ENCODE data around the gene MBP.

The MBP gene

DNA sequence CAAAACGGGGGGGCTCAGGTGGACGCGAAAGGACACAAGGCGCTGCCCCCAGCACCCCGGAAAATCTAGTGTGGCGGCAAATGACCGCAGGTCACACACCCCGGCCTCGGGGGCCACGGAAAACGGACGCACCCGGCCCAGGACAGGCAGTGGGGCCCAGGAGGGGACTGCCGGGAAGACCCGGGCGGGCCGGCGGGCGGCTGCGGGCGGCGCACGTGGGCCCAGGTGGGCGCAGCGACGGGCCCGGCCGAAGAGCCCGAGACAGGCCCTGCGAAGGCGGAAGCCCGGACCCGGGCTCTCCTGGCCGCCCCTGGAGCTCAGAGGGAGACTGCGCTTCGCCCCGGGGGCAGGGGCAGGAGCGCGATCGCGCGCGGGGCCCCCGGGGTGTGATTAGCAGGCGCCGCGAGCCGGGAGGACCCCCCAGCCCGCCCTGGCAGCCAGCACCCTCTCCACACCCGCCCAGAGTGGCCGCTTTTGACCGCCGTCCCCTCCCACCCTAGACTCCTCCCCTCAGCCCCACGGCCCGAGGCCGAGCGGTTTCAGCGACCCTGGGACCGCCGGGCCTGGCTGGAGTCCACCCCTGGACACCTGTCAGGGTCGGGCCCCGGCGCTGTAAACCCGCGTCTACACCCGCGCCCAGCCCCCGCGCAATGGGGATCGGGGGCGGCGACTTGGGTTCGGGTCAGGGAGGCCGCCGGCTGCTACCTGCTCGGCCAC, 773 bp downstream of the MBP start:
- no peak for DNase-seq

GRCh38 chr18:77131100-77131651, 1.4 kb downstream of the MBP start:
- DNase-seq, result no peak

- DNase-seq, result no peak
These were observed 2.1 kb downstream of the MBP start for GRCh38 chr18:77130229-77131099.

- no peak for DNase-seq
These were observed 3.4 kb downstream of the MBP start for GRCh38 chr18:77129150-77129551.

DNA sequence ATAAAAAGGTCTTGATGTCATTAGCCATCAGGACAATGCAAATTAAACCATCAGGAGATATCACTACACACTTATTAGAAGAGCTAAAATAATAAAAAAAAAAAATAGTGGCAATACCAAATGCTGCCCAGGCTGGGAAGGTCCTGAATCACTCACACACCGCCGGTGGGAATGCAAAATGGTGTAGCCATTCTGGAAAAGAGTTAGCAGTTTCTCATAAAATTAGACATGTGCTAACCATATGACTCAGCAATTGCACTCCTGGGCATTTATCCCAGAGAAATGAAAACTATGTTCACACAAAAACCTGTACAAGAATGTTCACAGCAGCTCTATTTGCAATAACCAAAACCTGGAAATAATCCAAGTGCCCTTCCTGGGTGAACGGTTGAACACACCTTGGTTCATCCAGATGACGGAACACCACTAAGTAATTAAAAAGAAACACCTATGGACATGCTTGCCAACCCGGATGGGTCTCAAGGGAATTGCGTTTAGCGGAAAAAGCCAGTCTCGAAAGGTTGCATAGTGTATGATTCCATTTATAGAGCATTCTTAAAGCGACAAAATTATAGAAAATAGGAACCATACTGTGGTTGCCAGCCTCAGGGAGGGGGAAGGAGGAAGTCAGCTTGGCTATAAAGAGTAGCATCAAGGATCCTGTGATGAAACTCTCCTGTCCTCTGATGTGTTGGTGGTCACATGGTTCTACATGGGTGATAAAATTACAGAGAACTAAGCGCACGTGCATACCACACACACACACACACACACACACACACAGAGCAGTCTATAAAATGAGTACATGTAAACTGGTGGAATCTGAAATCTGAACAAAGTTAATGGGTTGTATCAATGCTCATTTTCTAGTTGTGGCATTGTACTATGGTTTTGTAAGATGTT, 4.6 kb downstream of the MBP start:
- no peak for DNase-seq

GRCh38 chr18:77124452-77124922, 8.1 kb downstream of the MBP start:
- DNase-seq, result no peak

DNA sequence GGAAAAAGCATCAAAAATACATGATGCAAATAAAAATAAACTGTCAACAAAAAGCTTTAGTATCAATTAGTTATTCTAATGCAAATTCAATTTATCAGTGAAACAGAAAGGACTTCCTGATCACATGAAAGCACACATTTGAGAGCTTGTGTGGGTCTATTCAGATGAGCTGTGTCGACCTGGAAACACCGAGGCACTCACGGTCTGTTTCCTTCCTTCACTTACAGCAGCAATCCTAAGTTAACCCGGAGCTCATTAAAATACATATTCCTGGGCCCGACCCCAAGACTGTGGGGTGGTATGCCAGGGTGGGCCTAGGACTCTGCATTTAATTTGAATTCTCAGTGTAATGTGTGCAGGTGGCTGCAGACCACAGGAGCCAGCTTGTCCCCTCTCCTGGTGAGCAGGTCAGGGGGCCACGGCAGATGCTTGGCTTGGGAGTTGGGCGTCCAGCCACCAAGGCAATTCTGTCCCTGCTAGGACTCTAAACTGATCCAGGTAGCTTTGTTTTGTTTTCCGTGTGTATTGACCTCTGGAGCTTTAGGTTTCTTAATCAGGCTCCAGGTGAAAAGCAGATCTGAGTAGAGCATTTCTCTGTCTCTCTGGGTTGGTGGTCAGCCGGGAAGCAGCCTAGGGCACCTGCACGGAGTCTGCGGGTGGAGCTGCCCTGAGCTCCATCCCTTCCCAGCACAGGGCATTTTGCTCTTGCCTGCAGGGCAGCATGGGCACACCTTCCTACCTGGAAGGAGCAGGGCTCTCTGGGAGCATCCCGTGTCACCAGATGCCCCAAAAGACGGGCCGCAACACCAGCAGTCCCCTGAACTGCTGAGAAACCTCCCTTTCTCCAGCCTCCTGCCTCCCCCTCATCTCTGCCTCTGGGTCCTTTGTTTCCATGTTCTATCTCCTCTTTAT, 9.0 kb downstream of the MBP start:
- DNase-seq, result no peak

GRCh38 chr18:77121523-77121922, 11.1 kb downstream of the MBP start:
- DNase-seq, result no peak

GRCh38 chr18:77119851-77120491, 12.6 kb downstream of the MBP start:
- DNase-seq, result no peak

DNA sequence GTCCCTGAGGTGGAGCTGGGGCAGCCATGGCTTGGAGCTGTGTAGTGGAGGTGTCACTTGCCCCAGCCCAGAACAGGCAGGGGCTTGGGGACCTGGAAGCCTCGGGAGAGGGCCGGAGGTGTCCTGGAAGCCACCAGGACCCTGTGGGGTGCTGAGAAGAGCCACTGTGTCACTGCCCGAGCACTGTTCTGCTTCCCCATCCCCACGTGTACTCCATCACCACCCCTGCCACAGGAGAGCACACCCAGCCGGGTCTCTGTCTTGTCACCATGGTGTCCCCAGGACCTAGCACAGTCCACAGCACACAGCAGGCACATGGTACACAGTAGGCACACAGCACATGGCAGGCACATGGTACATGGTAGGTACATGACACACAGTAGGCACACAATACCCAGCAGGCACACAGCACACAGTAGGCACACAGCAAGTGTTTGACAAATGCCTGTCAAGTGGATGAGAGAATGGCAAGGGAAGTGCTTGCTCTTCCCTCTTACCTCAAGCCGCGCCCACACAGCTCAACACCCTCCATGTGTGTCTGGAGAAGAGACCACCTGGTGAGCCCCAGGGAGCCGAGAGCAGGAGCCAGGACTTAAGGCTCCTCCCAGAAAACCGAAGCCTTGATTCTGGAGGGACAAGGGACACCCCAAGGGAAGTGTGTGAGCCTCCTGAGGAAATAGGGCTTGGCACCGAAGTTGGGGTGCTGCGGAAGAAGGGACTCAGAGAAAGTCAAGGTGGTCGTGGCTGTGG, 13.3 kb downstream of the MBP start:
- no peak for DNase-seq

- DNase-seq, result no peak
These were observed 14.1 kb downstream of the MBP start for GRCh38 chr18:77118256-77119090.

DNA sequence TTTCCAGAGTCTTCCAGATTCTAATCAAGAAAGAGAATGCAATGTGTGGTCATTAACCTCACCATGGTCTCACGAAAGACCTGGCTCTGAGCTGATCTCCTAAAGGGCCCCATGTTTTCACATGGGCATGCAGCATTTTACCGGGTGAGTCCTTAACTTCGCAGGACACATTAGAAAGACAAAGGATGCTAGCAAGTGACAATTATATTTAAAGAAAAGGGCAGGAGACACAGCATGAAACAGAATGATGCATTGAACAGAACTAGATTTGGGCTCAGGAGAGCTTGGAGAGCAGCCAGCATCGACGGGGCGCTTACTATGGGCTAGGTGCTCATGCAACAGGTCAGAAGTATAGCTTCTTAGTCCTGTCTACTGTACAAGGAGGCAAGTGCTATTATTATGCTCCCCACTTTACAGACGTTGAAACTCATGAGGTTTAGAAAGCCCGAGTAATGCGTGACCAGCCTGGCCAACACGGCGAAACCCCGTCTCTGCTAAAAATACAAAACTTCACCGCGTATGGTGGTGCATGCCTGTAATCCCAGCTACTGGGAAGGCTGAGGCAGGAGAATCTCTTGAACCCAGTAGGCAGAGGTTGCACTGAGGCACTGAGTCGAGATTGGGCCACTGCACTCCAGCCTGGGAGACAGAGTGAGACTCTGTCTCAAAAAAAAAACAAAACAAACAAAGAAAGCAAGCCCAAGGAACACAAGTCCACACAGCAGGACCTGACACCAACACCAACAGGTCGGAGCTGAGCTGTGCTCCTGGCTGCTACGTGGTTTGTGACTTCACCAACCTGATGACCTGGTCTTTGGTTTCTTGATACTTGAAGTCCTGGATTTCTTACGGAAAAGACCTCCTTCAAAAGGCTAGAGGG, 16.1 kb downstream of the MBP start:
- no peak for DNase-seq

DNA sequence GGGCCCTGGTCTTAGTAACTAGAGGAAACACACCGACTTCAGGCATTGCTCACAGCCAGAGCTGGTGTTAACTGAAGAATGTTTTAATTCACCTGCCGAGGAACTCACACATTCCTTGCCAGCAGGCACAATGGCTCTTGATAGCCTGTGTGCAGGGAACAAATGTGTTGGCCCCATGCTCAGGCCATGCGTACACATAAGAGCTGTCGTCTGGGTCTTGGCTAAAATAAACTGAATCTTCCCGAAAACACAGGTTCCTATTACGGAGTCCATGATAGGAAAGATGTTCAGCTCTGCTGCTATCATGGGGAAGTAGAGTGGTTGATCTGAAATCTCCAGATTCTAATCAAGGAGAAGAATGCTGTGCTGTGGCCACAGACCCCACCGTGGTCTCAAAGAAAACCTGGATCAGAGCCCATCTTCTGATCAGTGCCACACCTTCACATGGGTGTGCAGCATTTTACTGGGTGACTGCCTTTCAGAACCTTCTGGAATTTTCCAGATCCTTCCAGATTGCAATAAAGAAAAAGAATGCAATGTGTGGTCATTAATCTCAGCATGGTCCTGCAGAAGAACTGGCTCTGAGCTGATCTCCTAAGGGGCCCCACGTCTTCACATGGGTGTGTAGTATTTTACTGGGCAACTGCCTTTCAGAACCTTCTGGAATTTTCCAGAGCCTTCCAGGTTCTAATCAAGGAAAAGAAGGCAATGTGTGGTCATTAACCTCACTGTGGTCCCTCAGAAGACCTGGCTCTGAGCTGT, 17.2 kb downstream of the MBP start:
- no peak for DNase-seq

DNA sequence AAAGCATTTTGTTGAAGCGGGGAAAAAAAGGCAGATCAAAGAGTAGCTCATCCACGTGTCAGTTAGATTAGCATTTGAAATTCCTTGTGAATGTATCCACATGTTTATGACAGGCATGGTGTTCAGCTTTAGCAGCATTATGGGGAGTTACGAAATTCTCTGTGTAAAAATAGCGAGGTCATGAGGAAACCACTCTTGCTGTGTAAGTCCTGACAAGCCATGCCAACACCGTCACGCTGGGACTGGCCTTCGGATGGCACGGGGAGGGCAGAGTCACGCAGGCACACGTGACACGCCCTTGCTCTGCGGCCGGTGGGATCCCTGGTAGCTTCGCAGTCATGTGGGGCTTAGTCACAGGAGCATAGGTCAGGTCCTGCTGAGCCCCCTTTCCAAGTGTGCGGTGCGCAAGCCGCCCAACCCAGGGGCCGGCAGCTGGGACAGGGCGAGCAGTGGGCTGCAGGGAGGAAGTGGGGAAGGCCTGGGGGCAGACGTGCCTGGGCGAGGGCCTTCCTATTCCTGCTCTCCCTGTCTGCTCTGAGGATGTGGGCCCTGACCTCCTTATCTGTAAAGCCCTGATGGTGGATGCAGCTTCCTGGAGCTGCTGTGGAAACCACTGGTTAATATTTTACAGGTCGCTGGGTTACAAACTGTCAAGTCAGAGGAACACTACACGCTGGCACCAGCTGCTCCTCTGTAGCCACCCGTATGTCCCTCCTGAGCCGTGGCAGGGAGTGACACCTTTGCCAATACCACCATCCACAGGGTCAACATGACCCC, 18.0 kb downstream of the MBP start:
- no peak for DNase-seq

DNA sequence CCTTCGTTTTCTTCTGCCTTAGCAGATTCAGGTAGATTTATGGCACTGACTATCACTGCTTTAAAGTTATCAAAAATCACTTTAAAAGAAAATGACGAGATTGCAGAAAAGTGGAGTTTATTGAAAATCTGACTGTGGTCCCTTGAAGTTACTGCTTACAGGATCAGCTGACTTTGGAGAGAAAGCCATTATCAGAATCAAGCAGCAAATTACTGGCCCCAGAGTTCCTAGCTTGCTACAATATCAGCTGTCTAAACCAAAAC, 18.5 kb downstream of the MBP start:
- DNase-seq, result no peak

GRCh38 chr18:77113361-77114151, 19.0 kb downstream of the MBP start:
- no peak for DNase-seq
